ENCODE results near the gene CDR2L. TPM values are rescaled to one million over a fixed set of nuclear protein-coding genes. Genes with fewer than 3 reads are reported as not detected.

CDR2L gene
- polyA plus RNA-seq, 3 donors: 0.05 TPM; not detected in 2

DNA sequence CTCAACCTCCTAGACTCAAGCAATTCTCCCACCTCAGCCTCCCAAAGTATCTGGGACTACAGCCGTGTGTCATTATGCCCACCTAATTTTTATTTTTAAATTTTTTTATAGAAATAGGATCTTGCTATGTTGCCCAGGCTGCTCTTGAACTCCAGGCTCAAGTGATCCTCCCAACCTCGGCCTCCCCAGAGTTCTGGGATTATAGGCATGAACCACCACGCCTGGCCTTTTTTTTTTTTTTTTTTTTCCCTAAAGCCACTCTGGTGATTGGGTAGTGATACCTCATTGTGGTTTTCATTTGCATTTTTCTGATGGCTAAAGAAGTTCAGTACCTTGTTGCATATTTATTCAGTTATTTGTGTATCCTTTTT is 1.2 kb upstream of the CDR2L start:
- H3K36me3 Mint-ChIP-seq: peaks cover 0 to 2% of the 10 kb centered on the region in 2 donors
- no peaks in the 10 kb centered on the region for H3K9me3 ChIP-seq (replicated peaks in 1 of 2; ENCODE audit: control insufficient read depth in 1 of 2, insufficient read depth in 1 of 2, low read length in 2 of 2)
- intact Hi-C loops (cut with micrococcal nuclease): loop anchor here in 1 of 2 donors (10.0 kb wide), 1 partner anchor 49 kb away; no protein-coding TSS in a partner anchor
- no peak for DNase-seq
- H3K36me3 ChIP-seq (replicated peaks in 1 of 2; ENCODE audit: control insufficient read depth in 1 of 2, insufficient read depth in 2 of 2, low read length in 2 of 2): no peaks in the 10 kb centered on the region
- no peak overlapping the region for H3K4me2 ChIP-seq (replicated peaks; ENCODE audit: extremely low read depth, low read length, poor library complexity, severe bottlenecking)
- H3K4me1 ChIP-seq (ENCODE audit: control insufficient read depth in 1 of 2, insufficient read depth in 2 of 2, low read length in 2 of 2): peaks cover 41 to 49% of the 10 kb centered on the region in 2 donors
- peak overlapping the region in 1 of 7 donors; percentile 30 for H3K27ac Mint-ChIP-seq
- H3K27me3 Mint-ChIP-seq (ENCODE audit: low read depth in 3 of 3): peaks cover 52 to 64% (median 61%) of the 10 kb centered on the region in 3 donors
- peaks cover 25 to 59% of the 10 kb centered on the region in 2 donors for H3K27me3 ChIP-seq (ENCODE audit: control insufficient read depth in 2 of 2, insufficient read depth in 2 of 2, low read length in 2 of 2)
- H3K4me3 ChIP-seq (replicated peaks in 1 of 3; ENCODE audit: low read depth in 2 of 3, low read length in 3 of 3): no peak overlapping the region
- no peak overlapping the region for H3K9ac ChIP-seq (ENCODE audit: insufficient read depth, low read length, poor library complexity, severe bottlenecking)
- H2AFZ ChIP-seq (ENCODE audit: insufficient read depth, low read depth, low read length, poor library complexity, severe bottlenecking): no peak overlapping the region
- TF ChIP-seq, protein P1, sequence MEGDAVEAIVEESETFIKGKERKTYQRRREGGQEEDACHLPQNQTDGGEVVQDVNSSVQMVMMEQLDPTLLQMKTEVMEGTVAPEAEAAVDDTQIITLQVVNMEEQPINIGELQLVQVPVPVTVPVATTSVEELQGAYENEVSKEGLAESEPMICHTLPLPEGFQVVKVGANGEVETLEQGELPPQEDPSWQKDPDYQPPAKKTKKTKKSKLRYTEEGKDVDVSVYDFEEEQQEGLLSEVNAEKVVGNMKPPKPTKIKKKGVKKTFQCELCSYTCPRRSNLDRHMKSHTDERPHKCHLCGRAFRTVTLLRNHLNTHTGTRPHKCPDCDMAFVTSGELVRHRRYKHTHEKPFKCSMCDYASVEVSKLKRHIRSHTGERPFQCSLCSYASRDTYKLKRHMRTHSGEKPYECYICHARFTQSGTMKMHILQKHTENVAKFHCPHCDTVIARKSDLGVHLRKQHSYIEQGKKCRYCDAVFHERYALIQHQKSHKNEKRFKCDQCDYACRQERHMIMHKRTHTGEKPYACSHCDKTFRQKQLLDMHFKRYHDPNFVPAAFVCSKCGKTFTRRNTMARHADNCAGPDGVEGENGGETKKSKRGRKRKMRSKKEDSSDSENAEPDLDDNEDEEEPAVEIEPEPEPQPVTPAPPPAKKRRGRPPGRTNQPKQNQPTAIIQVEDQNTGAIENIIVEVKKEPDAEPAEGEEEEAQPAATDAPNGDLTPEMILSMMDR (IDR thresholded peaks at IDR 0.05): no peak
- peaks cover 0 to 7% (median 3%) of the 10 kb centered on the region in 7 donors for H3K9me3 Mint-ChIP-seq
- H3K27ac ChIP-seq (ENCODE audit: low read depth in 1 of 2, low read length in 2 of 2): no peak overlapping the region
- H3K4me3 Mint-ChIP-seq: no peak overlapping the region
- no peaks in the 10 kb centered on the region for H3K79me2 ChIP-seq (ENCODE audit: insufficient read depth, low read length)
- peaks cover 33% of the 10 kb centered on the region for H3K4me1 Mint-ChIP-seq
- H4K20me1 ChIP-seq (ENCODE audit: insufficient read depth, low read length): no peaks in the 10 kb centered on the region
- no CpG with 5 or more reads among the region's 3 CpGs for WGBS (ENCODE audit: insufficient coverage)

DNA sequence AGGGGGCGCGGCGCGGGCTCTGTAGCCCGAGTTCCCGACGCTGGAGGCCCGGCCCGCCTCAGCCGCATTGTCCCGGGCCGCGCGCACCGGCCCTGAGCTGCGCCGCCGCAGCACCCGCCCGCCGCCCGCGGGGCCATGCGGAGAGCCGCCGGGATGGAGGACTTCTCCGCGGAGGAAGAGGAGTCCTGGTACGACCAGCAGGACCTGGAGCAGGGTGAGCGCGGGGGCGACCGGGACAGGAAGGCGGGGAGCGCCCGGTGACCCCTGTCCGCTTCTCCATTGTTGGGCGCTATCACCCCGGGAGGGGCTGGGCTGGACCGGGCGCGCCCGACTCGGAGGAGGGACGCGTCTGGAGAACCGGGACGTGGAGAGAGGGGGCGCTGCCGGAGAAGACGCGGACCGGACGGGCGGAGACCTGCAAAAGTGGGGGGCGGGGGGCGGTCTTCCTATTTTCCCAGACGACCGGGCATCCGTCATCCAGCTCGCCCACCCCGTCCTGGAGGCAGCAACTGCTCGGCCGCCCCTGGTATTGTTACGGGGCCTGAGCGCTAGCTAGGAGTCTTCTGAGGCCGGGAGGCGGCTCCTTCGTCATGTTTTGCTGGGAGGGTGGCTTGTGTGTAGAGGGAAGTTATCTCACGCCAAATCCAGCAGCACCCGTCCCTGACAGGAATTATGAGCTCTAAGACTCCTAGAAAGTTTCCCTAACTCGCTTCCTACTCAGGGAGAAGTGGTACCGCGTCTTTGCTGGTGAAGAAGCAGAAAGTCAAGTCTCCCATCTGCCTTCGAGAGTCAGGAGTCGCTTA is 678 bp downstream of the CDR2L start:
- no peaks in the 10 kb centered on the region for H3K36me3 Mint-ChIP-seq

More for the DNA sequence above, 678 bp downstream of the CDR2L start:
- H3K4me1 ChIP-seq (ENCODE audit: control insufficient read depth in 1 of 2, insufficient read depth in 2 of 2, low read length in 2 of 2): peaks cover 28 to 34% of the 10 kb centered on the region in 2 donors
- H2AFZ ChIP-seq (ENCODE audit: insufficient read depth, low read depth, low read length, poor library complexity, severe bottlenecking): peak overlapping the region; percentile 78
- peak overlapping the region; percentile 37 to 79 (median 41) for H3K4me3 ChIP-seq (replicated peaks in 1 of 3; ENCODE audit: low read depth in 2 of 3, low read length in 3 of 3)
- peak overlapping the region; percentile 81 to 85 for H3K4me3 Mint-ChIP-seq
- intact Hi-C loops (cut with micrococcal nuclease): loop anchor here in 1 of 2 donors (10.0 kb wide), 1 partner anchor 47 kb away; no protein-coding TSS in a partner anchor
- peak overlapping the region; percentile 43 for H3K9ac ChIP-seq (ENCODE audit: insufficient read depth, low read length, poor library complexity, severe bottlenecking)
- H3K36me3 ChIP-seq (replicated peaks in 1 of 2; ENCODE audit: control insufficient read depth in 1 of 2, insufficient read depth in 2 of 2, low read length in 2 of 2): no peaks in the 10 kb centered on the region
- no peaks in the 10 kb centered on the region for H3K9me3 ChIP-seq (replicated peaks in 1 of 2; ENCODE audit: control insufficient read depth in 1 of 2, insufficient read depth in 1 of 2, low read length in 2 of 2)
- H3K27me3 ChIP-seq (ENCODE audit: control insufficient read depth in 2 of 2, insufficient read depth in 2 of 2, low read length in 2 of 2): peaks cover 14 to 41% of the 10 kb centered on the region in 2 donors
- peak in 2 of 3 donors; percentile 29 to 33 for DNase-seq
- H4K20me1 ChIP-seq (ENCODE audit: insufficient read depth, low read length): no peaks in the 10 kb centered on the region
- 1% methylated on average over 71 of the region's 76 CpGs for WGBS (ENCODE audit: insufficient coverage)
- H3K27me3 Mint-ChIP-seq (ENCODE audit: low read depth in 3 of 3): peaks cover 38 to 55% (median 43%) of the 10 kb centered on the region in 3 donors
- no peaks in the 10 kb centered on the region for H3K79me2 ChIP-seq (ENCODE audit: insufficient read depth, low read length)
- peaks cover 32% of the 10 kb centered on the region for H3K4me1 Mint-ChIP-seq
- H3K4me2 ChIP-seq (replicated peaks; ENCODE audit: extremely low read depth, low read length, poor library complexity, severe bottlenecking): peak overlapping the region; percentile 97
- H3K27ac ChIP-seq (ENCODE audit: low read depth in 1 of 2, low read length in 2 of 2): no peak overlapping the region
- H3K9me3 Mint-ChIP-seq: peaks cover 0 to 2% (median 0%) of the 10 kb centered on the region in 7 donors
- peak overlapping the region in 2 of 7 donors; percentile 35 to 54 for H3K27ac Mint-ChIP-seq
- TF ChIP-seq, protein P1 (IDR thresholded peaks at IDR 0.05): no peak

All from CD14-positive monocyte (primary cell).